HL-60/S4 (cell line): ENCODE data around the gene DZIP1.

Experiments used
- in situ Hi-C: fragments of 300-500 bp; cut with MboI; formaldehyde crosslinking; loops from 2 replicates; pipeline ENCODE4 v1.14.3; 2022; ENCODE audit warnings: low sequenced_read_pairs

Gene DZIP1

GRCh38 chr13:95553581-95554385, 90.7 kb downstream of the DZIP1 start:
- in situ Hi-C loops: no loop called here

- in situ Hi-C loops: no loop called here
These were observed 91.7 kb downstream of the DZIP1 start, which contains the start of gene CLDN10 for GRCh38 chr13:95552539-95553441. Gene CLDN10, plus strand, starts transcription at chr13:95552720. Its CDS starts 34 bp downstream, at chr13:95552754.

GRCh38 chr13:95552208-95552538, 92.3 kb downstream of the DZIP1 start:
- in situ Hi-C loops: no loop called here

- in situ Hi-C loops: loop anchor here (25.0 kb wide), 1 partner anchor 290 kb away; no protein-coding TSS in a partner anchor
These were observed 96.9 kb downstream of the DZIP1 start for GRCh38 chr13:95547531-95548167.

GRCh38 chr13:95546919-95547318, 97.6 kb downstream of the DZIP1 start:
- in situ Hi-C loops: loop anchor here (25.0 kb wide), 1 partner anchor 290 kb away; no protein-coding TSS in a partner anchor

GRCh38 chr13:95544293-95544692, 100.2 kb downstream of the DZIP1 start:
- in situ Hi-C loops: loop anchor here (25.0 kb wide), 1 partner anchor 293 kb away; no protein-coding TSS in a partner anchor

GRCh38 chr13:95541911-95542474, 102.5 kb downstream of the DZIP1 start:
- in situ Hi-C loops: loop anchor here (25.0 kb wide), 1 partner anchor 295 kb away; no protein-coding TSS in a partner anchor

GRCh38 chr13:95541308-95541707, 103.2 kb downstream of the DZIP1 start:
- in situ Hi-C loops: loop anchor here (25.0 kb wide), 1 partner anchor 296 kb away; no protein-coding TSS in a partner anchor

- in situ Hi-C loops: loop anchor here (25.0 kb wide), 1 partner anchor 296 kb away; no protein-coding TSS in a partner anchor
These were observed 103.6 kb downstream of the DZIP1 start for GRCh38 chr13:95540888-95541287.

GRCh38 chr13:95536632-95537241, 107.8 kb downstream of the DZIP1 start:
- in situ Hi-C loops: loop anchor here (10.0 to 25.0 kb wide), 2 partner anchors 128 to 301 kb away; no protein-coding TSS in a partner anchor

GRCh38 chr13:95535243-95535642, 109.3 kb downstream of the DZIP1 start:
- in situ Hi-C loops: loop anchor here (10.0 to 25.0 kb wide), 2 partner anchors 130 to 302 kb away; no protein-coding TSS in a partner anchor

- in situ Hi-C loops: loop anchor here (10.0 to 25.0 kb wide), 2 partner anchors 131 to 304 kb away; no protein-coding TSS in a partner anchor
These were observed 110.9 kb downstream of the DZIP1 start for GRCh38 chr13:95533545-95534160.

GRCh38 chr13:95530178-95530577, 114.3 kb downstream of the DZIP1 start:
- in situ Hi-C loops: loop anchor here (10.0 to 25.0 kb wide), 2 partner anchors 135 to 307 kb away; no protein-coding TSS in a partner anchor
